ENCODE measurements around the gene HDGFL2.
A peak's percentile ranks its signal among the peaks of the same experiment; 100 is the strongest.

Gene HDGFL2

GRCh38 chr19:4471403-4472173, 509 bp upstream of the HDGFL2 start:
- DNase-seq = peak; percentile 100

- DNase-seq = no peak
Measured at GRCh38 chr19:4473011-4473762, 1.1 kb downstream of the HDGFL2 start.

DNA sequence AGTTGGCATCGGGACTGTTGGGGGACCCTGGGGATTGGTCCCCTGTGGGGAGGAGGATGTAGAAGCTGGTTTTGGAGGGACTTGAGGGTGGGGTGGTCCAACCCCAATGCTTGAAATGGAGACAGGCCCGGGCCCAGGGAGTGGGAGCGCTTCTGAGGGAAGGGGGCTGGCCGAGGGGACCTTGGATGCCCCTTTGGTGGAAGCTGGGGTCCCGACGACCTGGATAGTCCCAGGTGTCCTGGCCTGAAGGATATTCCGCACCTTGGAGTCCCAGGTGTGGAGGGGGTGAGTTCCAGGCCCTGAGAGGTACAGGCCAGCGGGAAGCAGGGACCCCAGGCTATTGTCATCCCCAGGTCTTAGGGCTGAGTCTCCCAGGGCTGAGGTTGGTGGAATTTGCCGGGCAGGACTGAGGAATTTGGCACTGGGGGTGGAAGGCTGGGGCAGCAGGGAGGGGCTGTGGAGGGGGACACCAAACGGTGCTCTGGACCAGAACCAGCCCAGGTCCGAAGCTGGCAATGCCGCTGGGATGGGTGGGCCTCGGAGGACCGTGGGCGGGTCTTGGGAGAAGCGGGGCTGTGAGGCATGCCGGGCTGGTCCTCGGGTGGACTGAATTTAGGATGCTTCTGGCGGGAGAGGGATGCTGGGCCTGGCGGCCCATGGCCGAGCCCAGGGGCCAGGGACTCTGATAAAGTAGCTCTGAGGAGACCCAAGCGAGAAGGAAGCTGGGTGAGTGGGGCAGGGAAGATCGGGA, 1.8 kb downstream of the HDGFL2 start:
- DNase-seq = no peak

GRCh38 chr19:4474514-4475022, 2.5 kb downstream of the HDGFL2 start:
- peak; percentile 75 for DNase-seq

DNA sequence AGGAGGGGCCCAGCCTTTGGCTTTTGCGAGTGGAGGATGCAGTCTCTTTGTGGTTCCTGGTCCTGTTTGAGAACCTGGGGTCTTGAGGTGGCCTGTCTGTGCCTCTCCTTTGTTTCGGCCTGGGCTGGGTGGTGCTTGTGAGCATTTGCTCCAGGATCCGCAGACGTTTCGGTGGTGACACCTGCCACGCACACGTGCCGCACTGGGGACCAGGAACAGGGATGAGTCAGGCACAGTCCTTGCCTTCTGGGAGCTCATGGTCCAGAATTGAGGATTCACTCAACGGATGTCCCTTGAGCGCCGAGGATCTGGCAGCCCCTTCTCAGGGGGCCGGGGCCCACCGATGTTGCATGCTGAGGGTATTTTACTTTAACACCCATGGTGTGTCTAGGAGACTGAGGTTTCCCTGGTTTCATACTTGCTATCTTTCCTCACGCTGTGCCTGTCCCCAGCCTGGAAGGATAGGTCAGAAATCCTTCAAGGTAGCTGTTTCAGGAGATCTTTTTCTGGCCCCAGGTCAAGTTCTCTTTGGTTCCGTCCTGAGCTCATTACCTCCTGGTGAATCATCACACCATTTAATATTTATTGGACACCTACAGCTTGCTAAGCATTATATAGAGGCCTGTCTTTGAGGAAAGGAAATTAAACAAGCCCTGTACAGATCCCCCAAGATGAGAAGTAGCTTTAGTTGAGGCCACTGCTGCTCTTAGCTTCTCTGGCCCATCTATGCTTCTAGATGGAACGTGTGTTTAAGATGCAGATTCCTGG, 5.1 kb downstream of the HDGFL2 start:
- DNase-seq = no peak

- DNase-seq = no peak
Measured at GRCh38 chr19:4482721-4483364, 10.7 kb downstream of the HDGFL2 start.

DNA sequence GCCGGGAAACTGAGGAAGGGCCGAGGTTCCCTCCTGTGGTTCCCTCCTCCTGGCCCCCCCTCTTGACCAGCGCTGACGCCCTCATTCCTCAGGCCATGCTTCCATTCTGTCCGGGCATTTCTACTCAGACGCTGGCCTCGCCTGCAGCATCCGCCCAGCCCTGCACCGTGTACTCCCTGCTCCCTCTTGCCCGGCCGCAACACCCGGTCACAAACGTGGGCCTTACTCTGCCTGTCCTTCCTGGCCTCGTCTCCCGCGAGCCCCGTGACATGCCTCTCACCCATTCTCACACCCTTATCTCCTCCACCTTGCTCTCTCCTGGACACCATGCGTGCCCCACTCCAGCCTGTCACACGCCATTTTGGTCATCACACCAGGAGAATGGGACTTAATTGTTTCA, 11.3 kb downstream of the HDGFL2 start:
- DNase-seq = no peak

DNA sequence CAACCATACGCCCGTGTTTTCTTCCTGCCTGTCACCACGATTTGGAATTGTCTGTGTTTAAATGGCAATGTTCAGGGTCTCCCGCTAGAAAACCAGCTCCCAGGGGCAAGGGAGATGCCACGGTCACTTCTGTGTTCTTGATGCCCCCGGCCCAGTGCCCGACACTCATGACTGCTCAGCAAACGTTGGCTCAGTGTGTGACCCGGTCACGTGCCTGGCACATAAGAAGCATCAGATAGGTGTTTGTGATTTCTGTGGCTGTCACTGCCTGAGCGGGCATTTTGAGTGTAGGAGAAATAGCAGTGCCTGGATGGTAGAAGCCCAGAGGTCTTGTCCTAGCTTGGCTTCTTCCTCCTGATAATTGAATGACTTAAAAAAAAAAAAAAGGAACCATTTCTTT, 15.5 kb downstream of the HDGFL2 start:
- DNase-seq = no peak

GRCh38 chr19:4488496-4488895, 16.4 kb downstream of the HDGFL2 start:
- DNase-seq = no peak

DNA sequence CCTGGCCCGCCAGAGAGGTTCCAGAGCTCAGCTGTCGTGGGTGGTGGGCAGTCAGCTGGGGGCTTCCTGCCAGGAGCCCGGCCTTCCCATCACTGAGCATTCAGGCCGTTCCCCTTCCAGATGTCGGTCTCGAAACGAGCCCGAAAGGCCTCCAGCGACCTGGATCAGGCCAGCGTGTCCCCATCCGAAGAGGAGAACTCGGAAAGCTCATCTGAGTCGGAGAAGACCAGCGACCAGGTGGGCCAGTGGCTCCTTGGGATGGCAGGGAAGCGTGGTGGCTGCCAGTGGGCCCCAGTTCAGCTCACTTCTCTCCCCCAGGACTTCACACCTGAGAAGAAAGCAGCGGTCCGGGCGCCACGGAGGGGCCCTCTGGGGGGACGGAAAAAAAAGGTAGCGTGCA, 19.3 kb downstream of the HDGFL2 start:
- DNase-seq = no peak

GRCh38 chr19:4492337-4493103, 20.4 kb downstream of the HDGFL2 start:
- no peak for DNase-seq

GRCh38 chr19:4493104-4493928, 21.2 kb downstream of the HDGFL2 start:
- DNase-seq = no peak

GRCh38 chr19:4493929-4494690, 22.0 kb downstream of the HDGFL2 start:
- no peak for DNase-seq

DNA sequence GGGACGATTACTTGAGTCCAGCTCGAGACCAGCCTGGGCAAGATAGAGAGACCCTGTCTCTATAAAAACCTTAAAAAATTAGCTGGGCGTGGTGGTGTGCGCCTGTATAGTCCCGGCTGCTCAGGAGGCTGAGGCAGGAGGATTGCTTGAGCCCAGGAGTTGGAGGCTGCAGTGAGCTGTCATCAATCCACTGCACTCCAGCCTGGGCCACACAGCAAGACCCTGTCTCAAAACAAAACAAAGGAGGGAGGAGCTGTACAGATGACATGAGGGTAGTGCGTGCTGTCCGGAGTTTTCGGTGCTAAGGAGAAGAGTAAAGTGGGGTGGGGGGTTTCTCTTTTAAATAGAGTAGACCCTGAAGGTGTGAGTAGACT, 22.6 kb downstream of the HDGFL2 start:
- DNase-seq = no peak

GRCh38 chr19:4495471-4495870, 23.4 kb downstream of the HDGFL2 start:
- no peak for DNase-seq

- no peak for DNase-seq
Measured at GRCh38 chr19:4496304-4496703, 24.2 kb downstream of the HDGFL2 start.

DNA sequence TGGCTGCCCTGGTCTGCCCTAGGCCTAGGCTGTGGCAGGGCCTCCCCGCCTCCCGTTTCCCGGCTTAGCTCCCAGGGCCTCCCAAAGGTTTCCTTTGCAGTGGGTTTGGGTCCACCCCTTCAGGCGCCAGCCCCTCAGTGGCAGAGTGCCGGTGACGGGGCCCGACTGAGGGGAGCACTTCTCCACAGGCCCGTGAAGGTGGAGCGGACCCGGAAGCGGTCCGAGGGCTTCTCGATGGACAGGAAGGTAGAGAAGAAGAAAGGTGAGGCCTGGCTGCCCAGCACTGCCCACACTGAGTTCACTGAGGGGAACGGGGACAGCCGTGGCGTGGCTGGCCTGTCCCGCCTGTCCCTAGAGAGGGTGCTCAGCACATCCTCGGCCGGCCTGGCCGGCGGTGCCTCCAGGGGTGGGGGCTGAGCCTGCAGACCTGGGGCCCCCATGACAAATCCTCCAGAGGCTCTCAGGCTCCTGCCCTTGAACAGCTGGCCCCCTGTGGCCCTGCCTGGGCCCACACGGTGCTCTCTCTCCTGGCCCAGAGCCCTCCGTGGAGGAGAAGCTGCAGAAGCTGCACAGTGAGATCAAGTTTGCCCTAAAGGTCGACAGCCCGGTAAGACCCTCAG, 25.8 kb downstream of the HDGFL2 start:
- no peak for DNase-seq

DNA sequence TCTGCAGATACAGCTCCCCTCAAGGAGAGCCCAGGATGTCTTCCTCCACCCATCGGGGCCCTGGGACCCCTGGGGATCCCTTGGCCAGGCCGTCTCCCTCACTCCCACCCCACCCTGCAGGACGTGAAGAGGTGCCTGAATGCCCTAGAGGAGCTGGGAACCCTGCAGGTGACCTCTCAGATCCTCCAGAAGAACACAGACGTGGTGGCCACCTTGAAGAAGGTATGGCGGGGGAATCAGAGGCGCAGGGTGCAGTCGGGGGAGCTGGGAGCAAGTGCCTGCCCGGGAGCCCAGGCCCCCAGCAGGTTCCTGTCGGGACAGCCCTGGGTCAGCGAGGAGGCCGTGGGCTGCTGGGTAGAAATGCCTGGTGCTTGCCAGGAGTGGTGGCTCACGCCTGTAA, 26.6 kb downstream of the HDGFL2 start:
- DNase-seq = no peak

DNA sequence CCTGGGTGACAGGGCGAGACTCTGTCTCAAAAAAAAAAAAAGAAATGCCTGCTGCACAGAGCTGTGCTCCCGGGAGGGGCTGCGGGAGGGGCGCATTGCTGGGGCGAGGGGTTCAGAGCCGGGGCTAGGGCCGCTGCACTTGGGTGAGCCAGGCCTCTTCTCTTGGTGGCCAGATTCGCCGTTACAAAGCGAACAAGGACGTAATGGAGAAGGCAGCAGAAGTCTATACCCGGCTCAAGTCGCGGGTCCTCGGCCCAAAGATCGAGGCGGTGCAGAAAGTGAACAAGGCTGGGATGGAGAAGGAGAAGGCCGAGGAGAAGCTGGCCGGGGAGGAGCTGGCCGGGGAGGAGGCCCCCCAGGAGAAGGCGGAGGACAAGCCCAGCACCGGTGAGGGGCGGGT, 27.2 kb downstream of the HDGFL2 start:
- no peak for DNase-seq

Measured in fibroblast of skin of scalp (primary cell).